DMS53 treated with DMSO at 0.1 percent for 48 hours (cell line): ENCODE data around the gene CYP1A1.
"Not testable (repeated sequence)": the region's sequence is repeated elsewhere in the genome, so short reads cannot be mapped to it uniquely, and the experiment has no call there.

ENCODE experiments used
- DNase-seq: peaks from one replicate; lab custom pipeline; 2025; ENCODE audit not compliant: unreplicated experiment; lab: John Stamatoyannopoulos, UW

The CYP1A1 gene

GRCh38 chr15:74742422-74742821, 17.1 kb upstream of the CYP1A1 start:
- DNase-seq = no peak

- DNase-seq = not testable (repeated sequence)
Measured at GRCh38 chr15:74738239-74738638, 12.9 kb upstream of the CYP1A1 start.

GRCh38 chr15:74735305-74735704, 10.0 kb upstream of the CYP1A1 start:
- DNase-seq = no peak

- DNase-seq = no peak
Measured at GRCh38 chr15:74733269-74733668, 7.9 kb upstream of the CYP1A1 start.

DNA sequence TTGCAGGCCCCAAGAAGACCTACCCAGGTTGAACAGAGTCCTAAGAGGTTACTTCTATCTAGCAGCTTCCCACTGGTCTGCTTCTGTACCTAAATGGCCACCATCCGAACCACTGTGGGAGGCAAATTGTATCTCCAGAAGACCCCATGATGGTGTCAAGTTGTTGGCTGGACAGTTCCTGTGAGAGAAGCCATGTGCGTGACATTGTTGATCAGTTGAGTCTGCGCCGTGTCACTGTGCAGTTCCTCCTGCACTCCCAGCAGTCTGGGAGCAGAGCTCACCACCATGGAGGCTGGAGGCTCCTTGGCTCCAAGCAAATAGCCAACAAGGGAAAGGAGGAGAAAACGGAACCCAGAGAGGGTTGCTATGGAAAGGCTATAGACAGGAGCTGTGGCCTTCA, 7.5 kb upstream of the CYP1A1 start:
- no peak for DNase-seq

GRCh38 chr15:74730619-74731316, 5.4 kb upstream of the CYP1A1 start:
- DNase-seq = no peak

- DNase-seq = not testable (repeated sequence)
Measured at GRCh38 chr15:74729372-74729771, 4.0 kb upstream of the CYP1A1 start.

DNA sequence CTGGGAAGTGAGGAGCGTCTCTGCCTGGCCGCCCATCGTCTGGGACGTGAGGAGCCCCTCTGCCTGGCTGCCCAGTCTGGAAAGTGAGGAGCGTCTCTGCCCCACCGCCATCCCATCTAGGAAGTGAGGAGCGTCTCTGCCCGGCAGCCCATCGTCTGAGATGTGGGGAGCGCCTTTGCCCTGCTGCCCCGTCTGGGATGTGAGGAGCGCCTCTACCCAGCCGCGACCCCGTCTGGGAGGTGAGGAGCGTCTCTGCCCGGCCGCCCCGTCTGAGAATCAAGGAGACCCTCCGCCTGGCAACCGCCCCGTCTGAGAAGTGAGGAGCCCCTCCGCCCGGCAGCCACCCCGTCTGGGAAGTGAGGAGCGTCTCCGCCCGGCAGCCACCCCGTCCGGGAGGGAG, 3.4 kb upstream of the CYP1A1 start:
- not testable (repeated sequence) for DNase-seq

DNA sequence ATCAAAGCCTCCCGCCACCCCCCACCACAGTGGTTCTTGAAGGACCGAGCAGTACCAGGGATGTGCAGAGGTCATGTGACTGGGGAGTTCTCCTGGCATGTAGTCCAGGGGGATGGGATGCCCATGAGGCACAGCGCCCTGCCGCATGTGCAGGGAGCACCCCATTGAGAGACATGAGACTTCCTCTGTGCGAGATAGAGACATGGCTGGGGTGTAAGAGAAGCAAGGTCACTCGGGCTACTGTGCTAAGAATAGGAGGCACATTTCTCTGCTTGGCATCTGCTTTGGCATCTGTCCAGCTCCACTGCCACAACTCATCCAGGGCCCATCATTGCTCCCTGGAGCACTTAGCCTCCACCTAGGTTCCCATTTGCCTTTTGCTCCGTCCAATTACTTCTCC, 2.4 kb upstream of the CYP1A1 start:
- DNase-seq = peak; percentile 22

DNA sequence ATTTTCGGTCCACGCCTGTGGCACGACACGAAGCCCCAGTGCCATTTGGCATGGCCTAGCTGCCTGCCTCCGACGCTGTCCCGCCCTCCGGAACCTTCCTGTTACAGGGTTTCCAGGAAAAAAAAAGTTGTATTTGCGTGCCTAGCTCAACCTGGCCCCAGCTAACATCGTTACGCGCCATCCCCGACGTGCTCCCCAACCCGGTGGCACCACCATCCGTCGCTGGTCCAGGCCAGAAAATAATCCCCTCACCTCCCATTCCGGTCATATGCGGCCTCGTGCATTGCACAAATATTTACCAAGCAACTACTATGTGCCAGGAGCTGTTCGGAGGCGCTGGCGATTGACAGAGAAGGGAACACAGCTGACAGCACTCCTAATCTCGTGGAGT, 1.4 kb upstream of the CYP1A1 start:
- DNase-seq = peak; percentile 22

DNA sequence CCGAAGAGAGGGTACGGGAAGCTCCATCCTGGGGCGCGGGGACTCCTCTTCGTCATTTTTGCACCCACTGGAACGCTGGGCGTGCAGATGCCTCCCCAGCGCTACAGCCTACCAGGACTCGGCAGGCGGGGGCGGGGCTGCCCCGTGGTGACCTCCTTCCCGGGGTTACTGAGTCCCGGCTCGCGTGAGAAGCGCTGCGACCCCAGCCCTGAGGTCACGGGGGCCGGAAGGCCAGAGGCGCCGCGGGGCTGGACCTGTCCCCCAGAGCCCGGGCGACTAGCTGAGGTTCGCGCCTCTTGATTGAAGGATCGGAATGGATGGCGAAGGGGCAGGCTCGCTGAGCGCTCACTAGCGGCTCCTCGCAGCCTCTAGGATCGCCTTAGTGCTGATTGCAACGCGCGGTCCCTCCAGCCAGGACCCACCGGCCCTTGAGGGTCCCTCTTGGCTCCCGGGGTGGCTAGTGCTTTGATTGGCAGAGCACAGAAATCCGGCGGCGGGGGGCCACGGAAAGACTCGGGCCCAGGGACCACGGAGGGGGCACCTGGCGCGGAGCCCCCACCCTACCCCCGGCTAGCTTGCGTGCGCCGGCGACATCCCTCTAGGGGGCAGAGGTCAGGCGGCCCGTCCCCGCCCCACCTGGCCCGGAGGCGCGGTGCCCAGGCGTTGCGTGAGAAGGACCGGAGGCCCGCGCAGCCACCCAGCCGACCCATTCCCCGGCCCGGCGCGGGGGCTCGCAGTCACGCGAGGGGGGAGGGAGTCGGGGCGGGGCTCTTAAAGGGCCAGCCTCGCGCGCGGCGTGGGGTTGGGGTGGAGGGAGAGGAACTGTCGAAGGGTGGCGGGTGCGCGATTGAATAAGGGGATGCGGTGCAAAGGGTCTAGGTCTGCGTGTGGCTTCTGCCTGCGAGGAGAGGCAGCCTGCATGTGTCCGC, 781 bp upstream of the CYP1A1 start:
- DNase-seq = peak; percentile 23

- DNase-seq = no peak
Measured at GRCh38 chr15:74724570-74725224, 631 bp downstream of the CYP1A1 start.

DNA sequence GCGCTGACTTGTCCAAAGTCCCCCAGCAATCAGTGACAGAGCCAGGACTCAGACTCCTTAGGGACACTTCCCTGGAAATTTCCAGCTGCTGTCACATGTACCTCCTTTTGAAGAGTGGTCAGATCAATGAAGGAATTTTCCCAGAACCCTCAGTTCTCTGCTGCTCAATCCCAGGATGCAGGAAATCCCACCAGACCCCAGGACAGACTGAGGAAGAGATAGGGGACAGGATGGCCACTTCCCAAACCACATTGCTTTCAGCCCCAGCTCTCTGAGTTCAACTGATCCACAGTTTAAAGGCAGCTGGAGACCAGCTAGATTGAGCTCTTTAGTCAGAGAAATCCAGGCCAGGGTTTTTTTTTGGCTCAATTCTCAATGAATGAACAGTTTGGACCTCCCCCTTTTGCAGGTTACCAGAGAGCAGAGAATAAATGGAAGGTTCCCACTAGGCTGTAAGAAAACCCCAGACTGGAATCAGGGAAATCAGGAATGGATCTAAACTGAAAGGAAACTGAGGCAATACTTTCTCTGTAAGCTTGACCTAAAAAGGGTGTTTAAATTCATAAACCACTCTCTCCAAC, 1.5 kb downstream of the CYP1A1 start:
- peak; percentile 52 for DNase-seq

DNA sequence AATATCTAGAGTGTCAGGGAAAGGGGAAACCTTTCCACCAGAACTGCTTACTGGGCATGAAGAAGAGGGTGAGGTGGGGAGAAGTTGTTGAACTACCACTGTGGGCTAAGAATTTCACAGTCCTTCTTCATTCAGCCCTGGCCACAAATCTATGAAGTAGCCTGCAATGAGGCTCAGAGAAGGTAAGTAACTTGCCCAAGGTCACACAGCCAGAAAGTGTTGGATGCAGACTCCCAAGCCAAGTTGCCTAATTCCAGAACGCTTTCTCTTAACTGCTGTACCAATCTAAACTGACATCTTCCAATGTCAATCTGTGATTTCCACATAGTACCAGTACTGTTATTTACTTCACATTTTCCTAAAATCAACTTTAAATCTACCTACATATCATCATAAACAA, 2.1 kb downstream of the CYP1A1 start:
- no peak for DNase-seq

- DNase-seq = no peak
Measured at GRCh38 chr15:74722591-74722990, 2.7 kb downstream of the CYP1A1 start.

GRCh38 chr15:74716651-74717050, 8.7 kb downstream of the CYP1A1 start:
- DNase-seq = no peak

DNA sequence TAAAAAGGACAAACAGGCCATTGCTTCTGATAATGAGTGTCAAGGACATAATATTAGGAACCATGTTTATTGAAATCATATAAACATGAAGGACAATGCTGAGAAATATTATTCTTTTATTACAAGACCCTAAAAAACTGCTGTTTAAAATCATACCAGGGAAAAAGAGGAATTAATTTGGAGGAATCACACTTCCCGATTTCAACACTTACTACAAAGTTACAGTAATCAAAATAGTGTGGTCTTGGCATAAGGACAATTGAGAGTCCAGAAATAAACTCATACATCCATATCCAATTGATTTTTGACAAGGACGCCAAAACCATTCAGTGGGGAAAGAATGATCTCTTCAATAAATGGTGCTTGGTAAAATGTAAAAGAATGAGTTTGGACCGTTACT, 13.0 kb downstream of the CYP1A1 start:
- DNase-seq = no peak

DNA sequence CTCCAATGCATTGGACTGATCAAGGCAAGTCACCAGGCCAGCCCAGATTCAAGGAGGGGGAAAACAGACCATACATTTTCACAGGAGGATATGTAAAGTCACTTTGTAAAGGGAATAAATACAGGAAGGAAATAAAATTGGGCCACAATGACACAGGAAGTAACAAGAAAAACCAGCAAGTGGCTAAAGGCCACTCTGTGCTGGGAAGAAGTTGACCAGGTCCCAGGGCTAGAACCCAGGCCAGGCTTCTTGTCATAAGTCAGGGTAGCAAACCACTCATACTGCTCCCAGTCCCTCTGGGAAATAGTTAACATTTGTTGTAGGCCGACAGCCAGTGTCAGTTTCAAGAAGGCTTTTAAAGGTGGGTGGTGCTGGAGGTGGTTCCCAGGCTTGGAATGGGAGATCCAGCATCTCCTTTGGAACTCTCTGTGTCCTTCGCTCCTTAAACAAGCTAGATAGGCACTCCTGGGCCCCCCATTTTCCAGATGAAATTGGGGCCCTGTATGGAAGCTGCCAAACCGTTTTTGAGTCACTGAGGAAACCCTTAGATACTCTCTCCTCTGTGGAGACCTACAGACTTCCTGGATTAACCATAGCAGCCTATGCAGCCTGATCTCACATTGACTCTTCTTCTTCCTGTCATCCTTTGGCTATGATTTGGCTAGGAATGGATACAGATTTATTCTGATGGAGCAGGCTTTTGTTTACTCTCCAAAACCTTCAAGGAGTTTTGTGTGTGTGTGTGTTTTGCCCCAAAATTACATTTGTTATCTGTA, 14.8 kb downstream of the CYP1A1 start:
- DNase-seq = no peak

GRCh38 chr15:74709892-74710291, 15.4 kb downstream of the CYP1A1 start:
- no peak for DNase-seq

GRCh38 chr15:74709011-74709410, 16.3 kb downstream of the CYP1A1 start:
- DNase-seq = no peak

- no peak for DNase-seq
Measured at GRCh38 chr15:74696808-74697207, 28.5 kb downstream of the CYP1A1 start.
